A549 treated with Hydrocortisone at 1 μM for 4 hours (cell line): ENCODE measurements around the gene CDKN2C. TPM values are rescaled to one million over a fixed set of nuclear protein-coding genes. Genes with fewer than 3 reads are reported as not detected.

Experiments
- total RNA-seq: library from RNA; stranded (reverse); fragments of 200-300 nt; extraction: Qiagen RNA extraction; gene quantifications from 5 replicates; pipeline ENCODE4 v1.2.3, GENCODE V29; 2022

The CDKN2C gene
- 10.3 to 11.1 TPM (median 10.4 TPM) in 5 replicates for total RNA-seq

GRCh38 chr1:50969611-50970508 is at the start of gene CDKN2C:
Gene CDKN2C, plus strand, starts transcription at chr1:50970245. Its CDS starts 124 bp downstream, at chr1:50970369.

GRCh38 chr1:50959913-50960844 is 9.9 kb upstream of the CDKN2C start, which contains the start of gene FAF1:
Gene FAF1, minus strand, starts transcription at chr1:50960267. Its CDS starts 456 bp downstream, at chr1:50959811.

Other genes with a start within 250 kb of the CDKN2C start
- gene FAF1, start 10.0 kb upstream of the CDKN2C start, total RNA-seq = 36.0 to 44.2 TPM (median 37.3 TPM) in 5 replicates
- gene C1orf185, start 132.0 kb downstream of the CDKN2C start, total RNA-seq = not detected in 5 replicates